Mammary epithelial cell (primary cell): ENCODE data around the gene CACUL1.
"Not testable (repeated sequence)": the region's sequence is repeated elsewhere in the genome, so short reads cannot be mapped to it uniquely, and the experiment has no call there.

ENCODE experiments used
- CTCF ChIP-seq, 2 donors: IDR thresholded peaks in 1 of 2; conservative IDR thresholded peaks in 1 of 2; 2 replicates each; pipeline ENCODE4 v1.5.1; 2011 to 2012; ENCODE audit warnings: inconsistent platforms in 2 of 2, low read length in 2 of 2, mild to moderate bottlenecking in 2 of 2, control low read depth in 1 of 2, low read depth in 1 of 2; ENCODE audit not compliant: insufficient read depth in 1 of 2; ENCODE audit errors: extremely low read depth in 1 of 2
- EZH2 ChIP-seq: IDR thresholded peaks from 2 replicates; pipeline ENCODE4 v1.6.1; 2012; ENCODE audit warnings: low read length, inconsistent platforms, borderline replicate concordance

DNA sequence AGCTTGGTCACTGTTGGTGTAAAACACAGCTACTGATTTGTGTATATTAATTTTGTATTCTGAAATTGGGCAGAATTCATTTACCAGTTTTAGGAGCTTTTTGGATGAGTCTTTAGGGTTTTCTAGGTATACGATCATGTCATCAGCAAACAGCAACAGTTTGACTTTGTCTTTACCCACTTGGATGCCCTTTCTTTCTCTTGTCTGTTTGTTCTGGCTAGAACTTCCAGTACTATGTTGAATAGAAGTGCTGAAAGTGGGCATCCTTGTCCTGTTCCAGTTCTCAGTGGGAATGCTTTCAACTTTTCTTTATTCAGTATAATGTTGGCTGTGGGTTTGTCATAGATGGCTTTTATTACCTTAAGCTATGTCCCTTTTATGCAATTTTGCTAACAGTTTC is 109.5 kb downstream of the CACUL1 start:
- not testable (repeated sequence) for TF ChIP-seq CTCF (conservative IDR thresholded peaks at IDR 0.05 in 1 of 2, IDR thresholded peaks at IDR 0.05 in 1 of 2; ENCODE audit: extremely low read depth in 1 of 2, insufficient read depth in 1 of 2, low read depth in 1 of 2, low read length in 2 of 2); EZH2
